Natural killer cell (primary cell): Measurements from ENCODE around the gene SCGB2B2. TPM values are rescaled to one million over a fixed set of nuclear protein-coding genes. Genes with fewer than 3 reads are reported as not detected.

Source experiments
- ATAC-seq, 3 donors: fragments of 150-1000 bp in 2 of 3; fragments of 200-7000 bp in 1 of 3; cut with Tn5 transposase; 1 replicate in 1 of 3; 2 replicates in 2 of 3; pipeline ENCODE4 v1.10.0; 2021; ENCODE audit warnings: mild to moderate bottlenecking in 2 of 3, moderate library complexity in 2 of 3
- DNase-seq, 2 donors: peaks; one replicate each; pipeline versions ENCODE4 v3.0.0 to v3.0.0-alpha.2; 2013 to 2021; ENCODE audit warnings: mixed read lengths in 1 of 2
- H3K27ac ChIP-seq: one replicate; pipeline ENCODE4 v1.5.1; 2013; ENCODE audit warnings: mild to moderate bottlenecking, low read length
- H3K27me3 ChIP-seq: one replicate; pipeline ENCODE4 v1.6.1; 2013; ENCODE audit warnings: low read length; ENCODE audit not compliant: control insufficient read depth, insufficient read depth
- H3K36me3 ChIP-seq: one replicate; pipeline ENCODE4 v1.6.1; 2013; ENCODE audit warnings: low read length; ENCODE audit not compliant: control insufficient read depth, insufficient read depth
- H3K4me1 ChIP-seq: one replicate; pipeline ENCODE4 v1.6.1; 2013; ENCODE audit warnings: low read length; ENCODE audit not compliant: control insufficient read depth, insufficient read depth
- H3K4me3 ChIP-seq: one replicate; pipeline ENCODE4 v1.5.1; 2013; ENCODE audit warnings: low read length
- H3K9me3 ChIP-seq: one replicate; pipeline ENCODE4 v1.6.1; 2013; ENCODE audit warnings: low read length; ENCODE audit not compliant: control insufficient read depth, insufficient read depth
- H3K27ac Mint-ChIP-seq, 2 donors: one replicate each; pipeline ENCODE4 v1.8.0; 2022; ENCODE audit warnings: mild to moderate bottlenecking in 2 of 2, mixed read lengths in 2 of 2, moderate library complexity in 1 of 2
- H3K27me3 Mint-ChIP-seq, 2 donors: one replicate each; pipeline ENCODE4 v1.8.0; 2022; ENCODE audit warnings: low read depth in 2 of 2, mixed read lengths in 2 of 2
- H3K36me3 Mint-ChIP-seq: one replicate; pipeline ENCODE4 v1.8.0; 2022; ENCODE audit warnings: mixed read lengths
- H3K4me1 Mint-ChIP-seq, 2 donors: one replicate each; pipeline ENCODE4 v1.8.0; 2022; ENCODE audit warnings: mixed read lengths in 2 of 2
- H3K4me3 Mint-ChIP-seq: one replicate; pipeline ENCODE4 v1.8.0; 2022; ENCODE audit warnings: mild to moderate bottlenecking, moderate library complexity, mixed read lengths
- H3K9me3 Mint-ChIP-seq, 2 donors: one replicate each; pipeline ENCODE4 v1.8.0; 2022; ENCODE audit warnings: mixed read lengths in 2 of 2
- WGBS: methylation state at CpG from one replicate; pipeline ENCODE4 v1.1.7; 2013; ENCODE audit warnings: missing lambda C conversion rate; ENCODE audit not compliant: insufficient coverage; 5-methylcytosine and 5-hydroxymethylcytosine counted together
- intact Hi-C: fragments of 100-400 bp; cut with micrococcal nuclease; formaldehyde crosslinking; loops from one replicate; pipeline ENCODE4 v1.14.2; 2022
- total RNA-seq, 4 donors: library from RNA; stranded (reverse); fragments of 120-200 nt in 1 of 4; gene quantifications; one replicate each; pipeline versions ENCODE4 v1.2.3 to v1.2.4, GENCODE V29; 2013 to 2022
- TF ChIP-seq, protein P1 (sequence below): fragments of 200-600 bp; IDR thresholded peaks from one replicate; pipeline ENCODE4 v1.8.0; 2022; ENCODE audit warnings: antibody characterized with exemption

Gene SCGB2B2
- total RNA-seq, 3 donors from 2014 or later (not counting 1 experiment from before 2014, with no cell fraction given): 0.52 to 1.3 (median 1.1) TPM

DNA sequence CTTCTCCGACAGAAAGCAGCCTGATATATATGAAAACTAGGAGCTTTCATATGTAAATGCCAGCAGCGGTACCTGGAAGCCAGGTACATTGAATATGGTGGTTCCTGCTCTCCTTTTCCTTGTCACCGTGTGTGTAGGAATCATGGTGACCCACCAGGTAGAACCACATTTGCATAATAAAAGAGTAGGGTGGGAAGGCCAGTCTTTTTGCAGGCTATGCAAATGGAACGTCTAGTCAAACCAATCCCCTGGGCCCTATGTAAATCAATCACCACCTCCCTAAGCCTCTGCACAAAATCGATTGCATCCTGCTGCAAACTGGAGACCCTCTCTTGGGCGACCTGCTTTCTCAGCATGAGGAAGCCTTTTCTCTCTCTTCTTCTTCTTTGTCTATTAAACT, 34.9 kb upstream of the SCGB2B2 start:
- WGBS: 67% methylated on average over 4 of the region's 6 CpGs
- intact Hi-C loops: loop anchor here (1.0 kb wide), 2 partner anchors 73 to 211 kb away; no protein-coding TSS in a partner anchor
- Mint-ChIP-seq H3K4me1 (peaks cover 6% of the 10 kb centered on the region in 2 donors), H3K9me3 (peaks cover 0 to 5% of the 10 kb centered on the region in 2 donors), H3K27me3 (peaks cover 20 to 39% of the 10 kb centered on the region in 2 donors), H3K27ac (no peak overlapping the region), H3K4me3 (no peak overlapping the region), H3K36me3 (peaks cover 4% of the 10 kb centered on the region)
- H3K4me3 ChIP-seq: no peak overlapping the region
- DNase-seq (no peak), ATAC-seq (no peak)
- no peak overlapping the region for H3K27ac ChIP-seq
- TF ChIP-seq, protein P1, sequence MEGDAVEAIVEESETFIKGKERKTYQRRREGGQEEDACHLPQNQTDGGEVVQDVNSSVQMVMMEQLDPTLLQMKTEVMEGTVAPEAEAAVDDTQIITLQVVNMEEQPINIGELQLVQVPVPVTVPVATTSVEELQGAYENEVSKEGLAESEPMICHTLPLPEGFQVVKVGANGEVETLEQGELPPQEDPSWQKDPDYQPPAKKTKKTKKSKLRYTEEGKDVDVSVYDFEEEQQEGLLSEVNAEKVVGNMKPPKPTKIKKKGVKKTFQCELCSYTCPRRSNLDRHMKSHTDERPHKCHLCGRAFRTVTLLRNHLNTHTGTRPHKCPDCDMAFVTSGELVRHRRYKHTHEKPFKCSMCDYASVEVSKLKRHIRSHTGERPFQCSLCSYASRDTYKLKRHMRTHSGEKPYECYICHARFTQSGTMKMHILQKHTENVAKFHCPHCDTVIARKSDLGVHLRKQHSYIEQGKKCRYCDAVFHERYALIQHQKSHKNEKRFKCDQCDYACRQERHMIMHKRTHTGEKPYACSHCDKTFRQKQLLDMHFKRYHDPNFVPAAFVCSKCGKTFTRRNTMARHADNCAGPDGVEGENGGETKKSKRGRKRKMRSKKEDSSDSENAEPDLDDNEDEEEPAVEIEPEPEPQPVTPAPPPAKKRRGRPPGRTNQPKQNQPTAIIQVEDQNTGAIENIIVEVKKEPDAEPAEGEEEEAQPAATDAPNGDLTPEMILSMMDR: no peak
- H3K4me1 ChIP-seq: no peaks in the 10 kb centered on the region
- no peaks in the 10 kb centered on the region for H3K36me3 ChIP-seq
- peaks cover 2% of the 10 kb centered on the region for H3K27me3 ChIP-seq
- H3K9me3 ChIP-seq: peaks cover 8% of the 10 kb centered on the region

DNA sequence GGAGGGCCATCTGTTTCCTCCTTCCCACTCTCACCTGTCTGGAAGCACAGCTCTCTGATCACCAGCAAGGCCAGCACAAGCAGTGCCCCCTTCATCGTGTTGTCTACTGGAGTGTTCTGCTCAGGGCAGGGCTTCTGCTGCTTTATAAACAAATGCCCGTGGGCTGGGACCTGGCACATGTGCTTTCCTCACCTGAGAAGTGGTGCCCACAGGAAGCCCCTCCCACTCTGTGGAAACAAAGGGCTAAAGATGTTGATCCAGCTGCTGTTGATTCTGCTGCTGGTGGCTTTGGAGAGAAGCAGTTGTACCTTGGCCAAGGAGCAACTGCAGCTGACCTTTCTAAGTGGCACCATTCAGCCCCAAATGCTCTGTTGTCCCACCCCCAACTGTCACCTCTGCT, 30.7 kb upstream of the SCGB2B2 start:
- 71% methylated on average over 2 of the region's 2 CpGs for WGBS

DNA sequence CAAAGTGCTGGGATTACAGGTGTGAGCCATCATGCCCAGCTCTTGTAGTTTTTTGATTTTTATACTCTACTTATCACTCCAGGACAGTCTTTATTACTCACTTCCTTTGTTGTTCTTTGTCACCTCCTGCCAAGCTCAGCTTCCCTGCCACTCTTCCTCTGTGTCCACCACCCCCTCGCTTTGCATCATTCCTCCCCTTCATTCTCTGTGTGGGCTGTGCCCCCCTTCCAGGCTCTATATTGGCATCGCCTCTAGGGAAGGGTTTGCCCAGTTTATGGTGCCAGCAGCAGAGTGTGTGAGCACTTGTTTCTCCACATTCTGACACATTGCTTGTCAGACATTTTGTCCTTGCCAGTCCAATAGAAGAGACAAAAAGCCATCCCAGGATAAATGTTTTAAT, 15.6 kb upstream of the SCGB2B2 start:
- H3K4me3 Mint-ChIP-seq: no peak overlapping the region
- no peaks in the 10 kb centered on the region for H3K4me1 ChIP-seq
- H3K27ac Mint-ChIP-seq: no peak overlapping the region
- WGBS: 32% methylated on average over 2 of the region's 2 CpGs
- DNase-seq (no peak), ATAC-seq (no peak)
- H3K4me1 Mint-ChIP-seq: no peaks in the 10 kb centered on the region
- intact Hi-C loops: no loop called here
- no peaks in the 10 kb centered on the region for H3K36me3 Mint-ChIP-seq
- TF ChIP-seq, protein P1: no peak
- H3K27ac ChIP-seq: no peak overlapping the region
- no peaks in the 10 kb centered on the region for H3K27me3 ChIP-seq
- H3K9me3 ChIP-seq: peaks cover 4% of the 10 kb centered on the region
- H3K4me3 ChIP-seq: no peak overlapping the region
- peaks cover 6% of the 10 kb centered on the region in 2 donors for H3K9me3 Mint-ChIP-seq
- no peaks in the 10 kb centered on the region for H3K36me3 ChIP-seq
- H3K27me3 Mint-ChIP-seq: peaks cover 14 to 44% of the 10 kb centered on the region in 2 donors

More for the DNA sequence above, 30.7 kb upstream of the SCGB2B2 start:
- Mint-ChIP-seq H3K4me1 (peaks cover 4% of the 10 kb centered on the region in 2 donors), H3K9me3 (no peaks in the 10 kb centered on the region), H3K4me3 (no peak overlapping the region), H3K27me3 (peaks cover 17 to 34% of the 10 kb centered on the region in 2 donors), H3K27ac (no peak overlapping the region), H3K36me3 (peaks cover 9% of the 10 kb centered on the region)
- Histone ChIP-seq H3K36me3 (no peaks in the 10 kb centered on the region), H3K9me3 (peaks cover under 1% of the 10 kb centered on the region), H3K4me1 (no peaks in the 10 kb centered on the region), H3K4me3 (no peak overlapping the region), H3K27ac (no peak overlapping the region), H3K27me3 (no peaks in the 10 kb centered on the region)
- ATAC-seq (no peak), DNase-seq (no peak)
- intact Hi-C loops: no loop called here
- TF ChIP-seq, protein P1: no peak

DNA sequence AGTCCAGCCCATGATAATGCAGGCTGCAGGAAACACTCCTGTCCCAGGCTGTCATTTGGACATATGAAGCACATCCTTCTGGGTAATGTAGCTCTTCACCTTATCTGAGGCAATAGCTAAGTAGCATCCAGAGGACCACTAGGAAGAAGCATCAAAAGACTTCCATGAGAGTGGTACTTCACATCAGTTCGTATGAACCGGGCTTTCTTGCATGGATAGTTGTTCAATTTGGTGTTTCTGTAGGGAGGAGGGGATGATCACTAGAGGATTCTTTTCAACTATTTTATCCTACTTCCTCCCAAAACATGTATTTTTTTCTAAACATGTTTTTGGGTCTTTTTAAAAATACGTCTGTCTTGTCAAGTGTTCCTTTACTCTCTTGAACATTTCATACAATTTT, 13.4 kb upstream of the SCGB2B2 start:
- Histone ChIP-seq H3K27me3 (no peaks in the 10 kb centered on the region), H3K4me1 (no peaks in the 10 kb centered on the region), H3K4me3 (no peak overlapping the region), H3K27ac (no peak overlapping the region), H3K9me3 (peaks cover 12% of the 10 kb centered on the region), H3K36me3 (no peaks in the 10 kb centered on the region)
- peaks cover 14 to 42% of the 10 kb centered on the region in 2 donors for H3K27me3 Mint-ChIP-seq
- H3K27ac Mint-ChIP-seq: no peak overlapping the region
- TF ChIP-seq, protein P1: no peak
- peaks cover 22% of the 10 kb centered on the region for H3K36me3 Mint-ChIP-seq
- intact Hi-C loops: no loop called here
- no peak overlapping the region for H3K4me3 Mint-ChIP-seq
- 100% methylated on average over 3 of the region's 3 CpGs for WGBS
- peaks cover 11 to 12% of the 10 kb centered on the region in 2 donors for H3K9me3 Mint-ChIP-seq
- H3K4me1 Mint-ChIP-seq: no peaks in the 10 kb centered on the region
- no peak for ATAC-seq
- no peak for DNase-seq
